HEK293 (cell line): ENCODE data around the gene SEMG2.

Experiments used
- CTCF ChIA-PET: fragments of 350-600 bp; formaldehyde crosslinking; extraction: SDS; loops from one replicate; lab custom pipeline; 2021; ENCODE audit warnings: antibody characterized with exemption; lab: Yijun Ruan, JAX
- POLR2A ChIA-PET: fragments of 300-600 bp; formaldehyde crosslinking; extraction: SDS; loops from one replicate; lab custom pipeline; 2020; ENCODE audit warnings: antibody characterized with exemption, inconsistent platforms; lab: Yijun Ruan, JAX
- H3K27ac ChIP-seq: fragments of 200-500 bp; sonication (Bioruptor generic); 2 replicates; pipeline ENCODE4 v1.5.1; 2014; ENCODE audit warnings: low read depth, low read length, control low read depth, inconsistent platforms; ENCODE audit errors: extremely low read depth
- H3K36me3 ChIP-seq, 2 experiments: fragments of 200-500 bp in 1 of 2; sonication (Bioruptor generic) in 1 of 2; 1 replicate in 1 of 2; 2 replicates in 1 of 2; pipeline ENCODE4 v1.5.1; 2014 to 2017; ENCODE audit warnings: inconsistent platforms in 2 of 2, low read length in 2 of 2; ENCODE audit not compliant: control insufficient read depth in 2 of 2, insufficient read depth in 1 of 2
- H3K4me1 ChIP-seq: fragments of 200-500 bp; sonication (Bioruptor generic); 2 replicates; pipeline ENCODE4 v1.5.1; 2014; ENCODE audit warnings: mild to moderate bottlenecking, low read length, inconsistent platforms; ENCODE audit not compliant: control insufficient read depth, insufficient read depth
- H3K4me3 ChIP-seq: 2 replicates; pipeline ENCODE4 v1.5.1; 2011; ENCODE audit warnings: low read depth, mild to moderate bottlenecking, control low read depth, low read length, moderate library complexity
- H3K9me3 ChIP-seq: fragments of 200-500 bp; sonication (Bioruptor generic); 2 replicates; pipeline ENCODE4 v1.5.1; 2014; ENCODE audit warnings: low read depth, low read length, inconsistent platforms; ENCODE audit not compliant: control insufficient read depth, insufficient read depth
- ATF2 ChIP-seq: fragments of 450-650 bp; formaldehyde crosslinking; IDR thresholded peaks from 2 replicates; pipeline ENCODE4 v1.5.1; 2016; ENCODE audit warnings: missing biosample characterization, missing genetic modification characterization, low read depth
- HOXD13 ChIP-seq: sonication (generic); formaldehyde crosslinking; IDR thresholded peaks from 2 replicates; pipeline ENCODE4 v1.8.0; 2022; ENCODE audit warnings: missing genetic modification reagents, borderline replicate concordance
- KLF9 ChIP-seq: fragments of 450-650 bp; formaldehyde crosslinking; IDR thresholded peaks from 2 replicates; pipeline ENCODE4 v1.5.1; 2016; ENCODE audit warnings: missing biosample characterization, missing genetic modification characterization, low read depth
- PRDM2 ChIP-seq: fragments of 450-650 bp; formaldehyde crosslinking; IDR thresholded peaks from 2 replicates; pipeline ENCODE4 v1.5.1; 2016; ENCODE audit warnings: missing biosample characterization, missing genetic modification characterization, borderline replicate concordance
- SETDB1 ChIP-seq: IDR thresholded peaks from one replicate; pipeline ENCODE4 v1.6.1; 2017; ENCODE audit warnings: mild to moderate bottlenecking, low read length, moderate library complexity, mixed read lengths; ENCODE audit not compliant: insufficient read length
- TCF7L2 ChIP-seq: IDR thresholded peaks from 2 replicates; pipeline ENCODE4 v1.6.1; 2011; ENCODE audit warnings: low read depth, mild to moderate bottlenecking, inconsistent platforms, low read length, moderate library complexity, borderline replicate concordance
- ZBTB1 ChIP-seq: fragments of 450-650 bp; formaldehyde crosslinking; IDR thresholded peaks from 2 replicates; pipeline ENCODE4 v1.5.1; 2016; ENCODE audit warnings: missing biosample characterization, missing genetic modification characterization
- ZNF146 ChIP-seq: fragments of 450-650 bp; formaldehyde crosslinking; IDR thresholded peaks from 2 replicates; pipeline ENCODE4 v1.5.1; 2016; ENCODE audit warnings: missing biosample characterization, missing genetic modification characterization
- ZNF239 ChIP-seq: fragments of 450-650 bp; formaldehyde crosslinking; IDR thresholded peaks from 2 replicates; pipeline ENCODE4 v1.5.1; 2016; ENCODE audit warnings: missing biosample characterization, missing genetic modification characterization
- ZNF324 ChIP-seq: fragments of 450-650 bp; formaldehyde crosslinking; IDR thresholded peaks from 2 replicates; pipeline ENCODE4 v1.5.1; 2016; ENCODE audit warnings: missing biosample characterization, missing genetic modification characterization
- ZNF394 ChIP-seq: fragments of 450-650 bp; formaldehyde crosslinking; IDR thresholded peaks from 2 replicates; pipeline ENCODE4 v1.5.1; 2016; ENCODE audit warnings: missing biosample characterization, missing genetic modification characterization, mild to moderate bottlenecking, moderate library complexity, borderline replicate concordance
- ZNF544 ChIP-seq: fragments of 450-650 bp; formaldehyde crosslinking; IDR thresholded peaks from 2 replicates; pipeline ENCODE4 v1.5.0; 2017; ENCODE audit warnings: missing biosample characterization, missing genetic modification characterization
- ZNF623 ChIP-seq: fragments of 450-650 bp; formaldehyde crosslinking; IDR thresholded peaks from 2 replicates; pipeline ENCODE4 v1.5.1; 2016; ENCODE audit warnings: missing biosample characterization, missing genetic modification characterization
- ZNF654 ChIP-seq: fragments of 450-650 bp; formaldehyde crosslinking; IDR thresholded peaks from 2 replicates; pipeline ENCODE4 v1.5.1; 2016; ENCODE audit warnings: low read depth, missing biosample characterization, missing genetic modification characterization
- ZNF677 ChIP-seq: fragments of 450-650 bp; IDR thresholded peaks from 2 replicates; pipeline ENCODE4 v1.5.0; 2018; ENCODE audit warnings: missing biosample characterization, mild to moderate bottlenecking, missing genetic modification characterization, moderate library complexity
- ZNF830 ChIP-seq: fragments of 450-650 bp; IDR thresholded peaks from 2 replicates; pipeline ENCODE4 v1.5.0; 2018; ENCODE audit warnings: missing biosample characterization, missing genetic modification characterization, low read depth, mild to moderate bottlenecking, moderate library complexity
- TF ChIP-seq, protein P1 (sequence below): fragments of 450-650 bp; formaldehyde crosslinking; IDR thresholded peaks from 2 replicates; pipeline ENCODE4 v1.5.1; 2016; ENCODE audit warnings: missing biosample characterization, missing genetic modification characterization
- TF ChIP-seq, protein P2 (sequence below): fragments of 450-650 bp; formaldehyde crosslinking; IDR thresholded peaks from 2 replicates; pipeline ENCODE4 v1.5.1; 2017; ENCODE audit warnings: missing biosample characterization, missing genetic modification characterization
- TF ChIP-seq, protein P3 (sequence below): fragments of 450-650 bp; formaldehyde crosslinking; IDR thresholded peaks from 2 replicates; pipeline ENCODE4 v1.5.1; 2016; ENCODE audit warnings: missing biosample characterization, missing genetic modification characterization
- TF ChIP-seq, protein P4 (sequence below): fragments of 450-650 bp; formaldehyde crosslinking; IDR thresholded peaks from 2 replicates; pipeline ENCODE4 v1.5.1; 2017; ENCODE audit warnings: missing biosample characterization, missing genetic modification characterization

SEMG2 gene

GRCh38 chr20:45221076-45221475 is at the start of gene SEMG2:
Gene SEMG2, plus strand, starts transcription at chr20:45221373. Its CDS starts 17 bp downstream, at chr20:45221390.
- ChIA-PET POLR2A (no interaction called here), CTCF (interaction anchor here (0.7 to 2.0 kb wide), 4 partner anchors 22 to 82 kb away, joined by 3 to 4 read pairs (median 3); no protein-coding TSS in a partner anchor)
- H3K27ac ChIP-seq = no peak within 1 kb of the TSS
- H3K36me3 ChIP-seq = no peaks in the 10 kb centered on the region
- H3K4me1 ChIP-seq = no peaks in the 10 kb centered on the region
- no peak within 1 kb of the TSS for H3K4me3 ChIP-seq
- no peaks in the 10 kb centered on the region for H3K9me3 ChIP-seq
- TF ChIP-seq, protein P1, sequence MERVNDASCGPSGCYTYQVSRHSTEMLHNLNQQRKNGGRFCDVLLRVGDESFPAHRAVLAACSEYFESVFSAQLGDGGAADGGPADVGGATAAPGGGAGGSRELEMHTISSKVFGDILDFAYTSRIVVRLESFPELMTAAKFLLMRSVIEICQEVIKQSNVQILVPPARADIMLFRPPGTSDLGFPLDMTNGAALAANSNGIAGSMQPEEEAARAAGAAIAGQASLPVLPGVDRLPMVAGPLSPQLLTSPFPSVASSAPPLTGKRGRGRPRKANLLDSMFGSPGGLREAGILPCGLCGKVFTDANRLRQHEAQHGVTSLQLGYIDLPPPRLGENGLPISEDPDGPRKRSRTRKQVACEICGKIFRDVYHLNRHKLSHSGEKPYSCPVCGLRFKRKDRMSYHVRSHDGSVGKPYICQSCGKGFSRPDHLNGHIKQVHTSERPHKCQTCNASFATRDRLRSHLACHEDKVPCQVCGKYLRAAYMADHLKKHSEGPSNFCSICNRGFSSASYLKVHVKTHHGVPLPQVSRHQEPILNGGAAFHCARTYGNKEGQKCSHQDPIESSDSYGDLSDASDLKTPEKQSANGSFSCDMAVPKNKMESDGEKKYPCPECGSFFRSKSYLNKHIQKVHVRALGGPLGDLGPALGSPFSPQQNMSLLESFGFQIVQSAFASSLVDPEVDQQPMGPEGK (tag by site-specific recombination) = no peak
- TF ChIP-seq ZBTB1 (tag by site-specific recombination) = no peak
- no peak for TF ChIP-seq HOXD13
- TF ChIP-seq, protein P2, sequence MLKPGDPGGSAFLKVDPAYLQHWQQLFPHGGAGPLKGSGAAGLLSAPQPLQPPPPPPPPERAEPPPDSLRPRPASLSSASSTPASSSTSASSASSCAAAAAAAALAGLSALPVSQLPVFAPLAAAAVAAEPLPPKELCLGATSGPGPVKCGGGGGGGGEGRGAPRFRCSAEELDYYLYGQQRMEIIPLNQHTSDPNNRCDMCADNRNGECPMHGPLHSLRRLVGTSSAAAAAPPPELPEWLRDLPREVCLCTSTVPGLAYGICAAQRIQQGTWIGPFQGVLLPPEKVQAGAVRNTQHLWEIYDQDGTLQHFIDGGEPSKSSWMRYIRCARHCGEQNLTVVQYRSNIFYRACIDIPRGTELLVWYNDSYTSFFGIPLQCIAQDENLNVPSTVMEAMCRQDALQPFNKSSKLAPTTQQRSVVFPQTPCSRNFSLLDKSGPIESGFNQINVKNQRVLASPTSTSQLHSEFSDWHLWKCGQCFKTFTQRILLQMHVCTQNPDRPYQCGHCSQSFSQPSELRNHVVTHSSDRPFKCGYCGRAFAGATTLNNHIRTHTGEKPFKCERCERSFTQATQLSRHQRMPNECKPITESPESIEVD (tag by site-specific recombination) = no peak
- TF ChIP-seq ZNF324 (tag by site-specific recombination) = no peak
- TF ChIP-seq TCF7L2 = no peak
- TF ChIP-seq ZNF544 (tag by site-specific recombination) = no peak
- TF ChIP-seq ZNF623 = no peak
- TF ChIP-seq ZNF394 (tag by site-specific recombination) = no peak
- no peak for TF ChIP-seq KLF9 (tag by site-specific recombination)
- TF ChIP-seq ZNF830 (tag by site-specific recombination) = no peak
- no peak for TF ChIP-seq ZNF654 (tag by site-specific recombination)
- TF ChIP-seq, protein P3, sequence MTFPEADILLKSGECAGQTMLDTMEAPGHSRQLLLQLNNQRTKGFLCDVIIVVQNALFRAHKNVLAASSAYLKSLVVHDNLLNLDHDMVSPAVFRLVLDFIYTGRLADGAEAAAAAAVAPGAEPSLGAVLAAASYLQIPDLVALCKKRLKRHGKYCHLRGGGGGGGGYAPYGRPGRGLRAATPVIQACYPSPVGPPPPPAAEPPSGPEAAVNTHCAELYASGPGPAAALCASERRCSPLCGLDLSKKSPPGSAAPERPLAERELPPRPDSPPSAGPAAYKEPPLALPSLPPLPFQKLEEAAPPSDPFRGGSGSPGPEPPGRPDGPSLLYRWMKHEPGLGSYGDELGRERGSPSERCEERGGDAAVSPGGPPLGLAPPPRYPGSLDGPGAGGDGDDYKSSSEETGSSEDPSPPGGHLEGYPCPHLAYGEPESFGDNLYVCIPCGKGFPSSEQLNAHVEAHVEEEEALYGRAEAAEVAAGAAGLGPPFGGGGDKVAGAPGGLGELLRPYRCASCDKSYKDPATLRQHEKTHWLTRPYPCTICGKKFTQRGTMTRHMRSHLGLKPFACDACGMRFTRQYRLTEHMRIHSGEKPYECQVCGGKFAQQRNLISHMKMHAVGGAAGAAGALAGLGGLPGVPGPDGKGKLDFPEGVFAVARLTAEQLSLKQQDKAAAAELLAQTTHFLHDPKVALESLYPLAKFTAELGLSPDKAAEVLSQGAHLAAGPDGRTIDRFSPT (tag by site-specific recombination) = no peak
- no peak for TF ChIP-seq ATF2 (tag by site-specific recombination)
- TF ChIP-seq ZNF239 (tag by site-specific recombination) = no peak

- Histone ChIP-seq H3K9me3 (no peaks in the 10 kb centered on the region), H3K36me3 (no peaks in the 10 kb centered on the region), H3K4me1 (no peaks in the 10 kb centered on the region), H3K27ac (no peak overlapping the region), H3K4me3 (no peak overlapping the region)
- ChIA-PET POLR2A (no interaction called here), CTCF (interaction anchor here (0.8 to 1.1 kb wide), 2 partner anchors 8 to 34 kb away, joined by 3 read pairs; no protein-coding TSS in a partner anchor)
- TF ChIP-seq ZNF654 (tag by site-specific recombination) (no peak), ZNF677 (tag by site-specific recombination) (no peak), PRDM2 (no peak), SETDB1 (no peak), ZNF146 (tag by site-specific recombination) (no peak), ZNF623 (no peak)
- TF ChIP-seq, protein P4, sequence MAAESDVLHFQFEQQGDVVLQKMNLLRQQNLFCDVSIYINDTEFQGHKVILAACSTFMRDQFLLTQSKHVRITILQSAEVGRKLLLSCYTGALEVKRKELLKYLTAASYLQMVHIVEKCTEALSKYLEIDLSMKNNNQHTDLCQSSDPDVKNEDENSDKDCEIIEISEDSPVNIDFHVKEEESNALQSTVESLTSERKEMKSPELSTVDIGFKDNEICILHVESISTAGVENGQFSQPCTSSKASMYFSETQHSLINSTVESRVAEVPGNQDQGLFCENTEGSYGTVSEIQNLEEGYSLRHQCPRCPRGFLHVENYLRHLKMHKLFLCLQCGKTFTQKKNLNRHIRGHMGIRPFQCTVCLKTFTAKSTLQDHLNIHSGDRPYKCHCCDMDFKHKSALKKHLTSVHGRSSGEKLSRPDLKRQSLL (tag by site-specific recombination) = no peak
Measured at GRCh38 chr20:45173522-45173921, 47.7 kb upstream of the SEMG2 start.
